A549 treated with Hydrocortisone at 1 μM for 4 hours (cell line): Measurements from ENCODE around the gene CACNA1H. TPM values are rescaled to one million over a fixed set of nuclear protein-coding genes. Genes with fewer than 3 reads are reported as not detected.

ENCODE experiments used
- total RNA-seq: library from RNA; stranded (reverse); fragments of 200-300 nt; extraction: Qiagen RNA extraction; gene quantifications from 5 replicates; pipeline ENCODE4 v1.2.3, GENCODE V29; 2022

The CACNA1H gene
- total RNA-seq, result 13.0 to 17.0 TPM (median 15.9 TPM) in 5 replicates

DNA sequence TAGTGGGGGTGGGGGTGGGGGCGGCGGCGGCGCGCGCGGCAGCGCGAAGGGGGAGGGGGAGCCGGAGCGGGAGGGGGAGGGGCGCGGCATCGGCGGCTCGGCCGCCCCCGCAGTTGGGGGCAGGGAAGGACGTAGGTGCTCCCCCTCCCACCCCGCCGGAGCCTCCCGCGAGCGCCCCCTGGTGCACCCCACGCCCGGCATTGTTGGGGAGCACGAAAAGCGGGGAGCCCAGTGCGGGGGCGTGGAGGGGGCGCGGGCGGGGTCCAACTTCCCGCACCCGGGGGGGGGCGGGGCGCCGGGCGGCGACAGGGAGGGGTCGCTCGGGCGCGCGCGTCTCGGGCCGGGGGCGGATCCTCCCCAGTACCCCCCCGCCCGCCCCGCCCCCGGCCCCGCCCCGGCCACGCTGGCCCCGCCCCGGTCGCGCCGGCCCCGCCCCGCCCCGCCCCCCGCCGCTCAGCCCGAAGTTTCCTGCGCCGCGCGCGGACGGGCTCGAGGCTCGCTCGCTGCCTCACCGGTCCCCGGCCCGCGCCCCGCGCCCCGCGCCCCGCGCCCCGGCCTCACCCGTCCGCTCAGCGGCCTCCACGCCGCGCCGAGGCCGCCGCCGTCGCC is at the start of gene CACNA1H:
CACNA1H (plus strand) TSS at position 456 of the 609 bp plus-strand sequence. CDS start 632 bp downstream, outside the sequence.

DNA sequence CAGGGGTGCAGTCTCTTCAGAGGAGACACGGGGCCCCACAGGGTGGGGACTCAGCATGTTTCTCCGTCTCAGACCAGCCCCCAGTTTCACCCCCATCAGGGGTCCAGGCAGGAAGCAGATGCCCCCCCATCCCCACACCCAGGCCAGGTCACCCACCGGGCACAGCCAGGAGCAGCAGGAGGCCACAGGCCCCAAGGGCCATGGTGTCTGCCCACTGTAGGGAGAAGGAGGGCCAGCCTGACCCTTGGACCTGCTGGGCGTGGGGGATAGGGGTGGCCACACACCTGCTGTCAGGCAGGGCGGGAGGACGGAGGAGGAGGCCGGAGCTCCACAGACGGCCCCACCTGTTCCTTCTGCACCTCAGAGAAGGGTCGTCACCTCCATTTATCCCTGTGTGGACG is 72.1 kb downstream of the CACNA1H start, which contains the start of gene TPSG1:
TPSG1 (minus strand) TSS at position 218 of the 401 bp plus-strand sequence; CDS start at position 202, 16 bp downstream.

DNA sequence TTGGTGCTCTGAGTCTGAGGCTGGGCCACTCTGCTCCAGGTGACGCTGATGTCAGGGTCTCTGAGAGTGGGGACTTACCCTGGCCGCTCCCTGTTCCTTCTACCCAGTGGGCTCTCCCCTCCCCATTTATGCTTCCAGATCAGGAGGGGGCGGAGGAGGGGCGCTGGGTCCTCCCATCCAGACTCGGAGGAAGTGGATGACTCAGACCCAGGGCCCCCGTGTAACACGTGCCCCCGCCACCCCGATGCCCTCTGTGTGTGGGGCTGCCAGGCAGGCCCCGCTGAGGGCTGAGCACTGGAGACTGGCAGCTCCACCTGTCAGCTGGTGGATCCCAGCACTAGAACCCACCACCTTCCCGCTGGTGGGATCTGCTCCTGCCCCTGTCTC is 77.2 kb downstream of the CACNA1H start, which contains the start of gene TPSB2:
TPSB2 (minus strand) TSS at position 101 of the 387 bp plus-strand sequence. CDS start 233 bp downstream, outside the sequence.

DNA sequence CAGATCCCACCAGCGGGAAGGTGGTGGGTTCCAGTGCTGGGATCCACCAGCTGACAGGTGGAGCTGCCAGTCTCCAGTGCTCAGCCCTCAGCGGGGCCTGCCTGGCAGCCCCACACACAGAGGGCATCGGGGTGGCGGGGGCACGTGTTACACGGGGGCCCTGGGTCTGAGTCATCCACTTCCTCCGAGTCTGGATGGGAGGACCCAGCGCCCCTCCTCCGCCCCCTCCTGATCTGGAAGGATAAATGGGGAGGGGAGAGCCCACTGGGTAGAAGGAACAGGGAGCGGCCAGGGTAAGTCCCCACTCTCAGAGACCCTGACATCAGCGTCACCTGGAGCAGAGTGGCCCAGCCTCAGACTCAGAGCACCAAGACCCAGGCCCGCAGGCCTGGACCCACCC is 87.5 kb downstream of the CACNA1H start, which contains the start of gene TPSAB1:
TPSAB1 (plus strand) TSS at position 270 of the 400 bp plus-strand sequence. CDS start 234 bp downstream, outside the sequence.

DNA sequence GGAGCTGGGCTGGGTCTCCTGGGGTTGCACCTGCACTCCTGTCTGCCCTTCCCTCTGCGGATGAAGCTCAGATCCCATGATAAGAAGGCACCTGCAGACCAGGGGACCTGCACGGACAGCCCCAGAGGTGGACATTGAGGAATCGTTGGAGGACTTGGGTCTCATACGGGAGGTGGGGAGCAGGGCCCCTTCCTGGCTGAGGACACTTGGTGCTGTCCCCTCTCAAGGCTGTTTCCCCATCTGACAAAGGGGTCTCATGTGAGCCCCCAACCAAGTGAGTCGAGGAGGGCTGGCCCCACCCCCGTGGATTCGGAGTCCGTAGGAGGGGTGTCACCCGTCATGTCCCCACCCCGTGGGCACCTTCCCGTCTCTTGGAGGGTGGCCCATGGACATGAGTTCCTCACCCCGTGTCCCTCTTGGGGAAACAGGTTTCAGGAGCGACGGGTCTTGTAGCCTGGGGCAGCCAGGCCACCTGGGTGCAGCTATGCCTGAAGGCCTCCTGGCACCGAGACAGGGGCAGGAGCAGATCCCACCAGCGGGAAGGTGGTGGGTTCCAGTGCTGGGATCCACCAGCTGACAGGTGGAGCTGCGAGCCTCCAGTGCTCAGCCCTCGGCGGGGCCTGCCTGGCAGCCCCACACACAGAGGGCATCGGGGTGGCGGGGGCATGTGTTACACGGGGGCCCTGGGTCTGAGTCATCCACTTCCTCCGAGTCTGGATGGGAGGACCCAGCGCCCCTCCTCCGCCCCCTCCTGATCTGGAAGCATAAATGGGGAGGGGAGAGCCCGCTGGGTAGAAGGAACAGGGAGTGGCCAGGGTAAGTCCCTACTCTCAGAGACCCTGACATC is 102.6 kb downstream of the CACNA1H start, which contains the start of gene TPSD1:
TPSD1 (plus strand) TSS at position 794 of the 847 bp plus-strand sequence. CDS start 212 bp downstream, outside the sequence.

Other genes with a start within 250 kb of the CACNA1H start
- 8.4 to 14.3 TPM (median 9.5 TPM) in 5 replicates for gene LMF1, start 182.1 kb upstream of the CACNA1H start, total RNA-seq
- gene SOX8, start 171.3 kb upstream of the CACNA1H start, total RNA-seq, result 2.1 to 3.0 TPM (median 2.7 TPM) in 5 replicates
- 0.38 to 0.74 TPM (median 0.59 TPM) in 5 replicates for gene SSTR5, start 80.4 kb upstream of the CACNA1H start, total RNA-seq
- gene C1QTNF8, start 56.9 kb upstream of the CACNA1H start, total RNA-seq, result 0.08 TPM in 1 of 5 replicates, not detected in the others
- 0.10 to 0.13 TPM in 2 of 5 replicates, not detected in the others for gene TPSG1, start 72.2 kb downstream of the CACNA1H start, total RNA-seq
- not detected in 5 replicates for gene TPSB2, start 77.1 kb downstream of the CACNA1H start, total RNA-seq
- gene TPSAB1, start 87.6 kb downstream of the CACNA1H start, total RNA-seq, result 0.28 TPM in 1 of 5 replicates, not detected in the others
- not detected in 5 replicates for gene TPSD1, start 103.0 kb downstream of the CACNA1H start, total RNA-seq
- 139 to 194 TPM (median 157 TPM) in 5 replicates for gene UBE2I, start 156.5 kb downstream of the CACNA1H start, total RNA-seq
- 0.64 to 1.6 TPM (median 0.93 TPM) in 5 replicates for gene BAIAP3, start 180.5 kb downstream of the CACNA1H start, total RNA-seq
- gene TSR3, start 198.8 kb downstream of the CACNA1H start, total RNA-seq, result 61.7 to 98.0 TPM (median 90.5 TPM) in 5 replicates
- 28.2 to 37.3 TPM (median 36.1 TPM) in 5 replicates for gene GNPTG, start 198.8 kb downstream of the CACNA1H start, total RNA-seq